HCT116 (cell line): ENCODE data around the gene THBD.

Source experiments
- ATF3 ChIP-seq: IDR thresholded peaks from 2 replicates; pipeline ENCODE4 v1.6.1; 2012
- CBX3 ChIP-seq: IDR thresholded peaks from 2 replicates; pipeline ENCODE4 v1.6.1; 2012; ENCODE audit warnings: low read depth
- EZH2 ChIP-seq: fragments of 200-600 bp; sonication (generic); IDR thresholded peaks from 2 replicates; pipeline ENCODE4 v1.6.1; 2017; ENCODE audit warnings: antibody characterized with exemption, mixed run types
- POLR2A ChIP-seq: IDR thresholded peaks from 2 replicates; pipeline ENCODE4 v1.7.0; 2011; ENCODE audit warnings: borderline replicate concordance; ENCODE audit not compliant: insufficient read depth, insufficient read length; ENCODE audit errors: extremely low read depth
- REST ChIP-seq: IDR thresholded peaks from 2 replicates; pipeline ENCODE4 v1.6.1; 2012; ENCODE audit warnings: low read depth
- SIN3A ChIP-seq: IDR thresholded peaks from 2 replicates; pipeline ENCODE4 v1.6.1; 2012; ENCODE audit warnings: low read depth
- SP1 ChIP-seq: IDR thresholded peaks from 2 replicates; pipeline ENCODE4 v1.6.1; 2012; ENCODE audit warnings: low read depth
- TCF7L2 ChIP-seq: IDR thresholded peaks from 2 replicates; pipeline ENCODE4 v1.7.0; 2011; ENCODE audit warnings: borderline replicate concordance, inconsistent platforms; ENCODE audit not compliant: insufficient read depth, insufficient read length; ENCODE audit errors: extremely low read depth
- YY1 ChIP-seq: IDR thresholded peaks from 2 replicates; pipeline ENCODE4 v1.6.1; 2011; ENCODE audit warnings: low read length, low read depth, moderate library complexity, mild to moderate bottlenecking; ENCODE audit not compliant: insufficient replicate concordance; ENCODE audit errors: extremely low read depth
- ZBTB33 ChIP-seq: IDR thresholded peaks from 2 replicates; pipeline ENCODE4 v1.6.1; 2011; ENCODE audit warnings: mild to moderate bottlenecking, low read length, moderate library complexity; ENCODE audit not compliant: insufficient replicate concordance; ENCODE audit errors: extremely low read depth
- ZNF274 ChIP-seq: fragments of 200-500 bp; sonication (Bioruptor generic); IDR thresholded peaks from 2 replicates; pipeline ENCODE4 v1.6.1; 2014; ENCODE audit warnings: mild to moderate bottlenecking, low read depth, low read length, inconsistent platforms
- TF ChIP-seq, protein P1 (sequence below), 3 experiments: fragments of 200-600 bp in 1 of 3; sonication (generic) in 1 of 3; IDR thresholded peaks in 2 of 3; conservative IDR thresholded peaks in 1 of 3; 2 replicates each; pipeline ENCODE4 v1.5.1; 2012 to 2017; ENCODE audit warnings: low read depth in 2 of 3, low read length in 2 of 3, antibody characterized with exemption in 1 of 3, borderline replicate concordance in 1 of 3, control low read depth in 1 of 3, mild to moderate bottlenecking in 1 of 3, mixed read lengths in 1 of 3, mixed run types in 1 of 3, moderate library complexity in 1 of 3; ENCODE audit not compliant: insufficient read depth in 1 of 3

DNA sequence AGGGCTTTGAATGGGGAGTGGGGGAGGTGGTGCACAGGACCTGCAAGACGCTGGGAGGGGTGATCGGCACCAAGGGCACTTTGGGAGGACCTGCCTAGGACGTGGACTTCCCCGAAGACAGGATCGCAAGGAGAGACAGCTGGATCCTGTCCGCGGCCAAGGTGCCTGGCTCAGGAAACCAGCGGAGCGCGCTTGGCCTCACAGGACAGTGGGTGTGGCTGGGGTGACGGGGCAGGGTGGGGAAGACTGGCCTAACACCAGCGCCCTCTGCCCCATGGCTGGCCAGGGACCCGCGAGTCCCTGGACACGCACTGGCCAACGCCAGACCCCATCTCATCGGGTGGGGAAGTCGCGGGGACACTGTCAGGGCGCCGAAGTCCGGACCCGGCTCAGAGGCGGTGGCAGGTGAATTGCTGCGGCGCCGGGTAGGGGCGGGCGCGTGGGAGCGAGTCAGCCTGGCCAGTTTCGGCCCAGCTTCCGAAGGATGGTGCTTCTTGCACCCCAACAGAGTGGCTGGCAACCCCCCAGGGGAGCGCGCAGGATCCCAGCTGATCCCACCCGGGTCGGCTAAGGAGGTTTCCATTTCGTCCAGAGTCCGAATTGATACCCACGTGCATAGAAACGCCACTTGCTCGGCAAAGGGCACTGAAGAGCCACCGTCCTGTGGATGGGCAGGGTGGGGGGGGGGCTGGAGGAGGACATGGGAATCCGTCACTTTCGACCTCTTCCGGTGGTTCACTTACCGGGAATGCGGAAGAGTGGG is 785 bp upstream of the THBD start:
- TF ChIP-seq CBX3 (no peak), SIN3A (no peak; the same call in 1 of the 2 replicates), TCF7L2 (no peak), EZH2 (no peak), ZNF274 (no peak), ATF3 (no peak), ZBTB33 (no peak), SP1 (no peak), POLR2A (no peak), REST (no peak), YY1 (no peak)
- TF ChIP-seq, protein P1, sequence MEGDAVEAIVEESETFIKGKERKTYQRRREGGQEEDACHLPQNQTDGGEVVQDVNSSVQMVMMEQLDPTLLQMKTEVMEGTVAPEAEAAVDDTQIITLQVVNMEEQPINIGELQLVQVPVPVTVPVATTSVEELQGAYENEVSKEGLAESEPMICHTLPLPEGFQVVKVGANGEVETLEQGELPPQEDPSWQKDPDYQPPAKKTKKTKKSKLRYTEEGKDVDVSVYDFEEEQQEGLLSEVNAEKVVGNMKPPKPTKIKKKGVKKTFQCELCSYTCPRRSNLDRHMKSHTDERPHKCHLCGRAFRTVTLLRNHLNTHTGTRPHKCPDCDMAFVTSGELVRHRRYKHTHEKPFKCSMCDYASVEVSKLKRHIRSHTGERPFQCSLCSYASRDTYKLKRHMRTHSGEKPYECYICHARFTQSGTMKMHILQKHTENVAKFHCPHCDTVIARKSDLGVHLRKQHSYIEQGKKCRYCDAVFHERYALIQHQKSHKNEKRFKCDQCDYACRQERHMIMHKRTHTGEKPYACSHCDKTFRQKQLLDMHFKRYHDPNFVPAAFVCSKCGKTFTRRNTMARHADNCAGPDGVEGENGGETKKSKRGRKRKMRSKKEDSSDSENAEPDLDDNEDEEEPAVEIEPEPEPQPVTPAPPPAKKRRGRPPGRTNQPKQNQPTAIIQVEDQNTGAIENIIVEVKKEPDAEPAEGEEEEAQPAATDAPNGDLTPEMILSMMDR (IDR thresholded peaks at IDR 0.05 in 2 of 3, conservative IDR thresholded peaks at IDR 0.05 in 1 of 3; ENCODE audit: borderline replicate concordance in 1 of 3, insufficient read depth in 1 of 3, low read depth in 2 of 3, low read length in 2 of 3) = no peak
